Daoy (cell line): ENCODE measurements around the gene CFL1. TPM values are rescaled to one million over a fixed set of nuclear protein-coding genes. Genes with fewer than 3 reads are reported as not detected.

Source experiments
- total RNA-seq: library from RNA; depleted of rRNA; stranded (reverse); fragments of >200 nt; shearing (Covaris generic); gene quantifications from 2 replicates; pipeline ENCODE4 v1.2.3, GENCODE V29; 2014; rRNA removed

The CFL1 gene
- total RNA-seq, 1 experiment from 2014 or later = 1,524 TPM

Other genes with a start within 250 kb of the CFL1 start
- gene MAP3K11, start 244.0 kb downstream of the CFL1 start, total RNA-seq = 16.6 and 22.4 TPM in 2 replicates
- 15.1 and 16.2 TPM in 2 replicates for gene PCNX3, start 242.4 kb downstream of the CFL1 start, total RNA-seq
- 11.1 and 12.6 TPM in 2 replicates for gene SIPA1, start 220.1 kb downstream of the CFL1 start, total RNA-seq
- 14.9 and 19.7 TPM in 2 replicates for gene RELA, start 195.3 kb downstream of the CFL1 start, total RNA-seq
- 59.4 and 66.9 TPM in 2 replicates for gene KAT5, start 145.9 kb downstream of the CFL1 start, total RNA-seq
- 61.2 and 80.5 TPM in 2 replicates for gene RNASEH2C, start 137.4 kb downstream of the CFL1 start, total RNA-seq
- 10.7 and 13.0 TPM in 2 replicates for gene AP5B1, start 77.2 kb downstream of the CFL1 start, total RNA-seq
- not detected in 2 replicates for gene OVOL1, start 71.1 kb downstream of the CFL1 start, total RNA-seq
- gene SNX32, start 24.2 kb downstream of the CFL1 start, total RNA-seq = 0.39 TPM in 1 of 2 replicates, not detected in the other
- gene MUS81, start 2.3 kb upstream of the CFL1 start, total RNA-seq = 54.9 and 63.1 TPM in 2 replicates
- 7.1 and 7.4 TPM in 2 replicates for gene EFEMP2, start 14.6 kb upstream of the CFL1 start, total RNA-seq
- 0.11 TPM in 1 of 2 replicates, not detected in the other for gene CTSW, start 21.7 kb upstream of the CFL1 start, total RNA-seq
- 104 and 124 TPM in 2 replicates for gene FIBP, start 30.3 kb upstream of the CFL1 start, total RNA-seq
- gene CCDC85B, start 32.5 kb upstream of the CFL1 start, total RNA-seq = 43.7 and 61.0 TPM in 2 replicates
- 54.0 and 59.3 TPM in 2 replicates for gene FOSL1, start 42.2 kb upstream of the CFL1 start, total RNA-seq
- gene C11orf68, start 60.9 kb upstream of the CFL1 start, total RNA-seq = 12.5 and 19.1 TPM in 2 replicates
- gene DRAP1, start 61.2 kb upstream of the CFL1 start, total RNA-seq = 267 and 294 TPM in 2 replicates
- gene TSGA10IP, start 87.3 kb upstream of the CFL1 start, total RNA-seq = not detected in 2 replicates
- gene SART1, start 103.6 kb upstream of the CFL1 start, total RNA-seq = 67.4 and 84.6 TPM in 2 replicates
- 58.6 and 60.9 TPM in 2 replicates for gene EIF1AD, start 144.0 kb upstream of the CFL1 start, total RNA-seq
- 54.1 and 65.0 TPM in 2 replicates for gene BANF1, start 144.3 kb upstream of the CFL1 start, total RNA-seq
- gene CST6, start 153.8 kb upstream of the CFL1 start, total RNA-seq = not detected in 2 replicates
- gene CATSPER1, start 168.3 kb upstream of the CFL1 start, total RNA-seq = 0.45 and 1.3 TPM in 2 replicates
- gene GAL3ST3, start 191.0 kb upstream of the CFL1 start, total RNA-seq = not detected in 2 replicates
- gene SF3B2, start 194.2 kb upstream of the CFL1 start, total RNA-seq = 257 and 289 TPM in 2 replicates
- gene PACS1, start 212.1 kb upstream of the CFL1 start, total RNA-seq = 10.9 and 13.0 TPM in 2 replicates